ENCODE results near the gene PCSK6.

DNA sequence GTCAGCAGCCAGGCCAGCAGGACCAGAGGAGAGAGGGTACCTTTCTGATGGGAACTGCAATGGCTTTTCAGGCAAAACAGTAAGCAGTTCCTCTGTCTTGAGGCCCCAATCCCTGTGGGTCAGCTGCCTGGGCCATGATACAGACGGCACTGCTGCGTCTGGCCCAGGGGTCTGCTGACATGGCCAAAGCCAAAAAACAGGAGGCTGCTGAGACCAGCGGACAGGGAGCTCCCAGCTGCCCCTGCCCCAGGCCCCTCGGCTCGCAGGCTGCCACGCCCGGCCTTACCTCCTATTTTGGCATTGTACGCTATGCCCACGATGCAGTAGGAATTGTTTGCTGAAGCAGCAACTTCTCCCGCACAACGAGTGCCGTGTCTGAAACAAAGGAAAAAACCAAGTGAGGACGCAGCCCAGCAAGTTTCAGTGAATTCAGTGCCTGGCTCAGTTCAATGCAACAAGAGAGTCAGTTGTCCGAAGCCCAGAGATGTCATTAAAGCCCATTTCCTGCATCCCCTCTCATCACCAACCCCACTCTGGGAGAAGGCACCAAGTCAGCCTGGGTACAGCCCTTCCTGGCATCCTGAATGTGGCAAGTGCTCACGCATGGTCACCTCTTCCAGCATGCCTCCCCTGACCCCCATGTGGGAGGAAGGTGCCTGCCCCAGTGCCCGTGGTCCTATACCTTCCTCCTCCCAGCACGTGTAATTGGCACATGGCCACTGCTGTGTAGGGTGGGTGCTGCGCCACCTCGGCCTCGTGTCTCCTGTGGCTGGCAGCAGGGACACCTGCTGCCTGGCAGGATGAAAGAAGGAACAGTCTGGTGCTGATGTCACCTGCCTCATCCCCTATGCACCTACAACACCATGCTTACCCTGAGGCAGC lies 61.7 kb downstream of the PCSK6 start:
- TF ChIP-seq, protein P1, sequence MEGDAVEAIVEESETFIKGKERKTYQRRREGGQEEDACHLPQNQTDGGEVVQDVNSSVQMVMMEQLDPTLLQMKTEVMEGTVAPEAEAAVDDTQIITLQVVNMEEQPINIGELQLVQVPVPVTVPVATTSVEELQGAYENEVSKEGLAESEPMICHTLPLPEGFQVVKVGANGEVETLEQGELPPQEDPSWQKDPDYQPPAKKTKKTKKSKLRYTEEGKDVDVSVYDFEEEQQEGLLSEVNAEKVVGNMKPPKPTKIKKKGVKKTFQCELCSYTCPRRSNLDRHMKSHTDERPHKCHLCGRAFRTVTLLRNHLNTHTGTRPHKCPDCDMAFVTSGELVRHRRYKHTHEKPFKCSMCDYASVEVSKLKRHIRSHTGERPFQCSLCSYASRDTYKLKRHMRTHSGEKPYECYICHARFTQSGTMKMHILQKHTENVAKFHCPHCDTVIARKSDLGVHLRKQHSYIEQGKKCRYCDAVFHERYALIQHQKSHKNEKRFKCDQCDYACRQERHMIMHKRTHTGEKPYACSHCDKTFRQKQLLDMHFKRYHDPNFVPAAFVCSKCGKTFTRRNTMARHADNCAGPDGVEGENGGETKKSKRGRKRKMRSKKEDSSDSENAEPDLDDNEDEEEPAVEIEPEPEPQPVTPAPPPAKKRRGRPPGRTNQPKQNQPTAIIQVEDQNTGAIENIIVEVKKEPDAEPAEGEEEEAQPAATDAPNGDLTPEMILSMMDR (IDR thresholded peaks at IDR 0.05; ENCODE audit: insufficient read depth, low read length, poor library complexity, severe bottlenecking) = no peak
- no peak for TF ChIP-seq EZH2phosphoT487 (conservative IDR thresholded peaks at IDR 0.05; ENCODE audit: low read length)
